Measurements from ENCODE around the gene FAM221B. TPM values are rescaled to one million over a fixed set of nuclear protein-coding genes. Genes with fewer than 3 reads are reported as not detected.
A peak's percentile ranks its signal among the peaks of the same experiment; 100 is the strongest.

The FAM221B gene
- total and polyA plus RNA-seq, 7 donors: not detected

DNA sequence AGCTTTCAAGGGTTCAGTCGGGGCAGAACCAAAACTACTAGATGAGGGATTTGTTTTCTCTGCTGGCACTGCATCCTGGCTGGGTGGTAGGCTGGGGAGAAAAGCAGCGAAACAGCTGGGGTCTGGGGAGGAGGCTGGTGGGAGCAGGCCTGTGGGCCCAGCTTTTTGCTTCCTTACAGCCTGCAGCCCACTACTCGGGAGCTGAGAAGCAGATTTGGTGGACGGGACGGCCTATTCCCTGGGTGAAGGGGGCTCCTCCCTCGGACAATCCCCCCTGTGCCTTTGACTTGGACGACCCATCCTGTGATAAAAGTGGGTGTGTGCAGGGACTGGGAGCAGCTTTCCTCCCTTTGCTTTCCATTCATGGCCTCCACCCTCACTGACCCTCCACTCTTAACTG is 28.0 kb downstream of the FAM221B start:
- ATAC-seq (no peak), DNase-seq (no peak)
- WGBS, 3 donors: 82 to 91% (median 85%) methylated on average over 7 of the region's 7 CpGs
- peaks cover 7% of the 10 kb centered on the region for H3K4me1 ChIP-seq
- no peaks in the 10 kb centered on the region for H3K27me3 ChIP-seq (ENCODE audit: insufficient read depth in 3 of 3, low read length in 2 of 3)
- TF ChIP-seq, protein P1, sequence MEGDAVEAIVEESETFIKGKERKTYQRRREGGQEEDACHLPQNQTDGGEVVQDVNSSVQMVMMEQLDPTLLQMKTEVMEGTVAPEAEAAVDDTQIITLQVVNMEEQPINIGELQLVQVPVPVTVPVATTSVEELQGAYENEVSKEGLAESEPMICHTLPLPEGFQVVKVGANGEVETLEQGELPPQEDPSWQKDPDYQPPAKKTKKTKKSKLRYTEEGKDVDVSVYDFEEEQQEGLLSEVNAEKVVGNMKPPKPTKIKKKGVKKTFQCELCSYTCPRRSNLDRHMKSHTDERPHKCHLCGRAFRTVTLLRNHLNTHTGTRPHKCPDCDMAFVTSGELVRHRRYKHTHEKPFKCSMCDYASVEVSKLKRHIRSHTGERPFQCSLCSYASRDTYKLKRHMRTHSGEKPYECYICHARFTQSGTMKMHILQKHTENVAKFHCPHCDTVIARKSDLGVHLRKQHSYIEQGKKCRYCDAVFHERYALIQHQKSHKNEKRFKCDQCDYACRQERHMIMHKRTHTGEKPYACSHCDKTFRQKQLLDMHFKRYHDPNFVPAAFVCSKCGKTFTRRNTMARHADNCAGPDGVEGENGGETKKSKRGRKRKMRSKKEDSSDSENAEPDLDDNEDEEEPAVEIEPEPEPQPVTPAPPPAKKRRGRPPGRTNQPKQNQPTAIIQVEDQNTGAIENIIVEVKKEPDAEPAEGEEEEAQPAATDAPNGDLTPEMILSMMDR (IDR thresholded peaks at IDR 0.05): no peak
- H3K27ac ChIP-seq: no peak overlapping the region
- intact Hi-C loops (cut with DNase I): no loop called here
- peaks cover 3 to 53% of the 10 kb centered on the region in 2 donors for H3K36me3 ChIP-seq (ENCODE audit: insufficient read depth in 1 of 2, low read depth in 1 of 2)
- no peaks in the 10 kb centered on the region for H3K9me3 ChIP-seq
- no peak overlapping the region for H3K4me3 ChIP-seq

DNA sequence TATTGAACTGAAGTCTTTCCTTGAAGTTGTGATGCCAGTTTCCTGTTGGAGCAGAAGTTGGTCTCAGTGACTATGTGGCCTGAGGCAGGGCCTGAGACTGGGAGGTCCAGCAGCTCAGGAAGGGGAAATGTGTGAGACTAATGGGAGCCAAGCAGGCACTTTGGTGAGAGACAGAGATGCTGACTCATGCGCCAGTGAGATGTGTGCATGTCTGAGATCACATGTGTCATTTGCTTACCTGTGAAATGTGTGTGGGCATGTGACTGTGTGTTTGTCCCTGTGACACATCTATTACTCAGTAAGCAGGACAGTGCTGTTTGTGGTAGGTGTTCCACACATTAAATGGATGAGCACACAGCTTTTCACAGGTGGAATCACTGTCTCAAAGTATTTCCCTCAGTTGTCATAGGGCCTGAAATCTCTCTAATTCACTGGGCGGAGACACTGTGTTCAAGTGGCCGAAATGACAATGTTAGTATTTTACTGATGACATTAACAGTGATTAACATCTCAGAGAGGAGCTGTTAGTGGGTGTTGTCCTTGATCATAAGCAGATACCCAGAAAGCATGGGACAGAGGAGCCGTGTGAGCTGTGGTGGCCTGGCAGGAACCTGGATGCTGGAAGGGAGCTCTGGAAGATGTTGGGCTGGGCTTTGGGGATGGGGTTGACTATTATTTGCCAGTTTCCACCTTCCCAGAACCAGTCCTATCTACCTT is 29.7 kb downstream of the FAM221B start:
- 90 to 96% (median 92%) methylated on average over 4 of the region's 4 CpGs for WGBS, 3 donors
- no peaks in the 10 kb centered on the region for H3K27me3 ChIP-seq (ENCODE audit: insufficient read depth in 3 of 3, low read length in 2 of 3)
- peaks cover 3 to 41% of the 10 kb centered on the region in 2 donors for H3K36me3 ChIP-seq (ENCODE audit: insufficient read depth in 1 of 2, low read depth in 1 of 2)
- DNase-seq (no peak), ATAC-seq (peak in 3 of 4 donors; percentile 41 to 56 (median 56))
- H3K9me3 ChIP-seq: no peaks in the 10 kb centered on the region
- H3K27ac ChIP-seq: no peak overlapping the region
- TF ChIP-seq, protein P1 (IDR thresholded peaks at IDR 0.05): no peak
- H3K4me3 ChIP-seq: no peak overlapping the region
- intact Hi-C loops (cut with DNase I): no loop called here
- H3K4me1 ChIP-seq: peaks cover 17% of the 10 kb centered on the region

DNA sequence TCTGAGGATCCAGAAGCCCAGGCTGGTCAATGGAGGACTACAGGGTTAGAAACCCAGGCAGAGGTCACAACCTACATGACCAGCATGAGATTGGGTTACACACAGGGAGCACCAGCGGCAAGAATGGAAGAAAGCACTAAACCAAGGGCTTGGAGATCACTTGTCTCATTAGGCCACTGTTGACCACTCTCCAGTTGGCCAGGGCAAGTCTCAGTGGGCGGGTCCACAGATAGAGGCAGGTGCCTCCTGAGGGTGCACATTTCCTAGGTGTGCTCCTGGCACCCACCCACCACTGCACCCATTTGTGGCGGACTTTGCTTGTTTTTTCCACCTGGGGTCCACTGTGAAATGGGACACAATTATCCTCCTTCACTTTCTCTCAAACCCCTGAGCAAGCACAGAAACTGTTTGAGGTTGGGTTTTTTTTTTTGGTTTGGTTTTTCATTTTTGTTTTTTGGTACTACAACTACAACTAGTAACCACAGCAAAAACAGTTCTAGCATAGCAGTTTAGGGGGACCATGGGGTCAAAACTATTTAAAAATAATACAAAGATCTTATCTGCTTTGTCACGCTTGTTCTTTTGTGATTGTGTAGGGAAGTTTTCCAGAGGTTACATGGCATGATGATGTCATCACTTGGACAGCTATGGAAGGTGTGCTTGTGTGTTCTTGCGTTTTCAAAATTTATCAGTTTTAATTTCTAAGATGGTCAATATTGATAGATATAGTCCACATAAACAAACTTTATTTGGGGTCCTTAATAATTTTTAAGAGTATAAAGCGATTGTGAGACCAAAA is 31.0 kb downstream of the FAM221B start:
- DNase-seq: no peak
- H3K9me3 ChIP-seq: no peaks in the 10 kb centered on the region
- WGBS, 3 donors: 80 to 91% (median 81%) methylated on average over 6 of the region's 6 CpGs
- H3K4me3 ChIP-seq: no peak overlapping the region
- ATAC-seq: no peak
- H3K27me3 ChIP-seq (ENCODE audit: insufficient read depth in 3 of 3, low read length in 2 of 3): no peaks in the 10 kb centered on the region
- TF ChIP-seq, protein P1 (IDR thresholded peaks at IDR 0.05): no peak
- no peak overlapping the region for H3K27ac ChIP-seq
- peaks cover 3 to 30% of the 10 kb centered on the region in 2 donors for H3K36me3 ChIP-seq (ENCODE audit: insufficient read depth in 1 of 2, low read depth in 1 of 2)
- intact Hi-C loops (cut with DNase I): no loop called here
- H3K4me1 ChIP-seq: peaks cover 30% of the 10 kb centered on the region

DNA sequence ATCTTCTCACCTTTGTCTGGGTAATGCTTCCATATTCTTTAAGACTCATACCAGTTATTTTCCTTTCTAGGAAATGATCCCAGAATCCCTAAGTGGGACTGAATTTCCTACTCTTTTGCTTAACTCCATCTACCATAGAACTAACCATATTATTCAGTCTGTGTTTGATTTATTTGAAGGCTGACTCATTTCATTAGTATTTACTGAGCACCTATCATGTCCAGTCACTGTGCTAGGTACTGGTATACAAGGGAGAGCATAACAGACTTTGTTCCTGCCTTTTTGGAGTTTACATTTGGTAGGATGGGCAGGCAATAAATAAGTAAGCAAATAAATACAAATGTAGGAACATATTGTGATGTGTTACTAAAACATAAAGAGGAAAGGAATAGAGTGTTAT is 32.8 kb downstream of the FAM221B start:
- no peaks in the 10 kb centered on the region for H3K27me3 ChIP-seq (ENCODE audit: insufficient read depth in 3 of 3, low read length in 2 of 3)
- H3K9me3 ChIP-seq: no peaks in the 10 kb centered on the region
- H3K4me3 ChIP-seq: no peak overlapping the region
- intact Hi-C loops (cut with DNase I): no loop called here
- peak overlapping the region; percentile 24 for H3K27ac ChIP-seq
- ATAC-seq (no peak), DNase-seq (no peak)
- H3K4me1 ChIP-seq: peaks cover 38% of the 10 kb centered on the region
- H3K36me3 ChIP-seq (ENCODE audit: insufficient read depth in 1 of 2, low read depth in 1 of 2): peaks cover 3 to 13% of the 10 kb centered on the region in 2 donors
- TF ChIP-seq, protein P1 (IDR thresholded peaks at IDR 0.05): no peak
